ENCODE data around the gene TMEM52. TPM values are rescaled to one million over a fixed set of nuclear protein-coding genes. Genes with fewer than 3 reads are reported as not detected.

TMEM52 gene
- total and polyA plus RNA-seq, 9 of the 15 experiments (the other 6 are each of a cell fraction or from before 2014, with no cell fraction given) = 0.37 to 22.5 (median 6.8) TPM

GRCh38 chr1:1906185-1907097 lies 12.6 kb downstream of the TMEM52 start (continued):
- no peak for TF ChIP-seq BRF2 (IDR thresholded peaks at IDR 0.05; ENCODE audit: borderline replicate concordance, insufficient read depth, insufficient read length)
- no peak for TF ChIP-seq NFXL1 (CRISPR knock-in tag; IDR thresholded peaks at IDR 0.05)
- no peak; a peak in 1 of 4 replicates for TF ChIP-seq TEAD1 (CRISPR knock-in tag; IDR thresholded peaks at IDR 0.05)
- TF ChIP-seq MXD1 (CRISPR knock-in tag; IDR thresholded peaks at IDR 0.05; ENCODE audit: borderline replicate concordance, poor library complexity, severe bottlenecking) = no peak
- no peak for TF ChIP-seq ESRRB (CRISPR knock-in tag; IDR thresholded peaks at IDR 0.05; ENCODE audit: borderline replicate concordance)
- TF ChIP-seq SPI1 (IDR thresholded peaks at IDR 0.05; ENCODE audit: borderline replicate concordance, low read depth, low read length) = no peak
- TF ChIP-seq GATAD2B (IDR thresholded peaks at IDR 0.05; ENCODE audit: borderline replicate concordance) = no peak
- TF ChIP-seq FUS (optimal IDR thresholded peaks at IDR 0.05; ENCODE audit: low read depth, low read length) = no peak
- no peak for TF ChIP-seq USF2 (CRISPR knock-in tag; IDR thresholded peaks at IDR 0.05)
- TF ChIP-seq HOXB6 (CRISPR knock-in tag; IDR thresholded peaks at IDR 0.05; ENCODE audit: borderline replicate concordance) = no peak
- no peak for TF ChIP-seq ZZZ3 (IDR thresholded peaks at IDR 0.05)
- TF ChIP-seq RBM15 (IDR thresholded peaks at IDR 0.05; ENCODE audit: insufficient read depth, low read length) = no peak
- peak; percentile 45 for TF ChIP-seq POU5F1 (IDR thresholded peaks at IDR 0.05; ENCODE audit: borderline replicate concordance, low read depth, low read length, partially characterized antibody)
- no peak for TF ChIP-seq HINFP (tag; conservative IDR thresholded peaks at IDR 0.05; ENCODE audit: low read depth)
- TF ChIP-seq DDX20 (tag; IDR thresholded peaks at IDR 0.05; ENCODE audit: low read depth) = no peak
- no peak for TF ChIP-seq KDM4B (IDR thresholded peaks at IDR 0.05; ENCODE audit: borderline replicate concordance in 2 of 2, low read depth in 1 of 2)
- no peak for TF ChIP-seq PHF21A (IDR thresholded peaks at IDR 0.05; ENCODE audit: borderline replicate concordance, low read depth)
- TF ChIP-seq SP2 (IDR thresholded peaks at IDR 0.05; ENCODE audit: extremely low read depth, low read depth, low read length, poor library complexity, severe bottlenecking) = no peak
- TF ChIP-seq FOXK2 (conservative IDR thresholded peaks at IDR 0.05 in 1 of 2, IDR thresholded peaks at IDR 0.05 in 1 of 2; ENCODE audit: low read depth in 2 of 2) = no peak
- no peak for TF ChIP-seq ZNF140 (CRISPR knock-in tag; IDR thresholded peaks at IDR 0.05)
- peak; percentile 87 for TF ChIP-seq ARID2 (IDR thresholded peaks at IDR 0.05)
- TF ChIP-seq ZNF436 (CRISPR knock-in tag; IDR thresholded peaks at IDR 0.05) = no peak
- no peak for TF ChIP-seq KLF10 (CRISPR knock-in tag; IDR thresholded peaks at IDR 0.05)
- no peak for TF ChIP-seq U2AF1 (optimal IDR thresholded peaks at IDR 0.05; ENCODE audit: low read depth, low read length)

Measured in K562 (cell line).